GM20431 (cell line): ENCODE data around the gene FCRL6.

ENCODE experiments used
- in situ Hi-C: fragments of 300-500 bp; cut with MseI, MboI; formaldehyde crosslinking; loops from one replicate; pipeline ENCODE4 v1.15.0; 2020; ENCODE audit warnings: low sequenced_read_pairs; ENCODE audit not compliant: unreplicated experiment

Gene FCRL6

GRCh38 chr1:159830722-159831121 lies 28.6 kb downstream of the FCRL6 start:
- in situ Hi-C loops, result no loop called here

- in situ Hi-C loops, result no loop called here
Observed at GRCh38 chr1:159831412-159832141, 29.4 kb downstream of the FCRL6 start.

GRCh38 chr1:159832309-159832708 lies 30.1 kb downstream of the FCRL6 start:
- in situ Hi-C loops, result no loop called here

GRCh38 chr1:159835356-159835755 lies 33.2 kb downstream of the FCRL6 start:
- in situ Hi-C loops, result no loop called here

- in situ Hi-C loops, result no loop called here
Observed at GRCh38 chr1:159835862-159836525, 33.8 kb downstream of the FCRL6 start.

- in situ Hi-C loops, result no loop called here
Observed at GRCh38 chr1:159838715-159839114, 36.6 kb downstream of the FCRL6 start.

GRCh38 chr1:159839116-159839849 lies 37.1 kb downstream of the FCRL6 start:
- in situ Hi-C loops, result no loop called here

GRCh38 chr1:159841749-159842148 lies 39.6 kb downstream of the FCRL6 start:
- in situ Hi-C loops, result no loop called here

GRCh38 chr1:159843459-159843858 lies 41.3 kb downstream of the FCRL6 start:
- in situ Hi-C loops, result no loop called here

GRCh38 chr1:159845751-159846629 lies 43.8 kb downstream of the FCRL6 start:
- in situ Hi-C loops, result no loop called here

- in situ Hi-C loops, result no loop called here
Observed at GRCh38 chr1:159847231-159847630, 45.1 kb downstream of the FCRL6 start.

GRCh38 chr1:159848326-159848725 lies 46.2 kb downstream of the FCRL6 start:
- in situ Hi-C loops, result no loop called here

- in situ Hi-C loops, result no loop called here
Observed at GRCh38 chr1:159849626-159850366, 47.6 kb downstream of the FCRL6 start.

GRCh38 chr1:159851407-159851806 lies 49.2 kb downstream of the FCRL6 start:
- in situ Hi-C loops, result no loop called here

GRCh38 chr1:159853417-159854115 lies 51.4 kb downstream of the FCRL6 start:
- in situ Hi-C loops, result no loop called here

GRCh38 chr1:159854116-159854692 lies 52.0 kb downstream of the FCRL6 start:
- in situ Hi-C loops, result no loop called here

GRCh38 chr1:159854693-159855192 lies 52.6 kb downstream of the FCRL6 start:
- in situ Hi-C loops, result no loop called here

GRCh38 chr1:159855709-159856108 lies 53.5 kb downstream of the FCRL6 start:
- in situ Hi-C loops, result no loop called here
